CMK (cell line): ENCODE measurements around the gene CABP2.
"Not testable (repeated sequence)": the region's sequence is repeated elsewhere in the genome, so short reads cannot be mapped to it uniquely, and the experiment has no call there.

ENCODE experiments used
- DNase-seq: peaks from one replicate; pipeline ENCODE4 v3.0.0-alpha.2; 2010; ENCODE audit warnings: low read depth

CABP2 gene

GRCh38 chr11:67476692-67477091 is 46.6 kb downstream of the CABP2 start:
- not testable (repeated sequence) for DNase-seq

DNA sequence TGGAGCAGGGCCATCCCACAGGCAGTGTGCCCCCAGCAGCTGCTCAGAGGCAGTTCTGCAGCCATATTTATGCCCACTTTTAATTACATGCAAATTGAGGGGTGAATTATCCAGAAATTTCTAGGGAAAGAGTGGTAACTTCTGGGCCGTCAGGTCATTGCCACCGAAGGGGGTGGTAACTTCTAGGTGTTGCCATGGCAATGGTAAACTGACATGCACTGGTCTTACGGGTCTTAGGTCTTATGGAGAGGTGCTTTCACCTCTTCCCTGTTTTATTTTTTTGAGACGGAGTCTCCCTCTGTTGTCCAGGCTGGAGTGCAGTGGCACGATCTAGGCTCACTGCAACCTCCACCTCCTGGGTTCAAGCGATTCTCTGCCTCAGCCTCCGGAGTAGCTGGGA is 50.4 kb downstream of the CABP2 start:
- DNase-seq, result no peak

GRCh38 chr11:67470337-67471002 is 52.8 kb downstream of the CABP2 start:
- DNase-seq, result no peak

DNA sequence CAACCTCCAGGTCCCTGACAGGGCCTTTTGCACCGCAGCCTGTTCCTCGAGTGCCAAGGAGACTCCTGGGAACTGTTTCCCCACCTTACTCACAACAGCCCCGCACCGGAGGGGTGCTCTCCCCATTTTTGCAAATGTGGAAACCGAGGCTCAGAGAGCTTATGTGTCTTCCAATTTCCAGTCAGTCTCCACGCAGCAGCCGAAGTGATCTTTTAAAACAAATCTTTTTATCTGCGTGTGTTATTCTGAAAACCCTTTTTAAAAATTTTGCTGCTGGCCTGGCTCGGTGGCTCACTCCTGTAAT is 53.8 kb downstream of the CABP2 start:
- no peak for DNase-seq
